Measurements from ENCODE around the gene CDC45. TPM values are rescaled to one million over a fixed set of nuclear protein-coding genes. Genes with fewer than 3 reads are reported as not detected.

Gene CDC45
- total RNA-seq, 4 donors from 2014 or later: 0.39 to 3.9 (median 2.0) TPM

DNA sequence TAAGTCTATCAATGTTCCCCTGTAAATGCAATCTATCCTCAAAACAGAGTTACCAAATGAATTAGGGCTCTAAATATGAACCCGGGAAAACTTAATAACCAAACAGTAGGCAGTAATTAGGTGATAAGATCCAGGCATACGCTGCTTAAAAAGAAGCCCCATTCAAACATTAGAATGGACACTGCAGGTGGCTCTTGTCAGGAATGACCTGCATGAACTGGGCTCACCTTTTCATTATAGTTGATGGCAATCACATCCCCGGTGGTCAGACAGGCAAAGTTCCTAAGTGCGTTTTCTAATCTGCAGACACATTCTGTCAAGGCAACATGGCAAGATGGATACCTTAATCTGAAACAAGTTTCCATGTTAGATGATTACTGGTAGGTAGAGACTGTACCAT, 14.7 kb upstream of the CDC45 start:
- no peak overlapping the region for H3K4me3 ChIP-seq (ENCODE audit: low read depth, poor library complexity, severe bottlenecking)
- no peak for DNase-seq (ENCODE audit: low spot score in 2 of 2)
- WGBS, 2 donors: 87 to 94% methylated on average over 4 of the region's 4 CpGs
- no peak for TF ChIP-seq POLR2A (IDR thresholded peaks at IDR 0.05)
- TF ChIP-seq, protein P1, sequence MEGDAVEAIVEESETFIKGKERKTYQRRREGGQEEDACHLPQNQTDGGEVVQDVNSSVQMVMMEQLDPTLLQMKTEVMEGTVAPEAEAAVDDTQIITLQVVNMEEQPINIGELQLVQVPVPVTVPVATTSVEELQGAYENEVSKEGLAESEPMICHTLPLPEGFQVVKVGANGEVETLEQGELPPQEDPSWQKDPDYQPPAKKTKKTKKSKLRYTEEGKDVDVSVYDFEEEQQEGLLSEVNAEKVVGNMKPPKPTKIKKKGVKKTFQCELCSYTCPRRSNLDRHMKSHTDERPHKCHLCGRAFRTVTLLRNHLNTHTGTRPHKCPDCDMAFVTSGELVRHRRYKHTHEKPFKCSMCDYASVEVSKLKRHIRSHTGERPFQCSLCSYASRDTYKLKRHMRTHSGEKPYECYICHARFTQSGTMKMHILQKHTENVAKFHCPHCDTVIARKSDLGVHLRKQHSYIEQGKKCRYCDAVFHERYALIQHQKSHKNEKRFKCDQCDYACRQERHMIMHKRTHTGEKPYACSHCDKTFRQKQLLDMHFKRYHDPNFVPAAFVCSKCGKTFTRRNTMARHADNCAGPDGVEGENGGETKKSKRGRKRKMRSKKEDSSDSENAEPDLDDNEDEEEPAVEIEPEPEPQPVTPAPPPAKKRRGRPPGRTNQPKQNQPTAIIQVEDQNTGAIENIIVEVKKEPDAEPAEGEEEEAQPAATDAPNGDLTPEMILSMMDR (IDR thresholded peaks at IDR 0.05): no peak
- intact Hi-C loops (cut with DNase I; ENCODE audit: low total_unique reads): no loop called here

- TF ChIP-seq, protein P1 (IDR thresholded peaks at IDR 0.05): no peak
- no peak for TF ChIP-seq POLR2A (IDR thresholded peaks at IDR 0.05)
Measured at GRCh38 chr22:19466126-19466716, 13.5 kb upstream of the CDC45 start.

DNA sequence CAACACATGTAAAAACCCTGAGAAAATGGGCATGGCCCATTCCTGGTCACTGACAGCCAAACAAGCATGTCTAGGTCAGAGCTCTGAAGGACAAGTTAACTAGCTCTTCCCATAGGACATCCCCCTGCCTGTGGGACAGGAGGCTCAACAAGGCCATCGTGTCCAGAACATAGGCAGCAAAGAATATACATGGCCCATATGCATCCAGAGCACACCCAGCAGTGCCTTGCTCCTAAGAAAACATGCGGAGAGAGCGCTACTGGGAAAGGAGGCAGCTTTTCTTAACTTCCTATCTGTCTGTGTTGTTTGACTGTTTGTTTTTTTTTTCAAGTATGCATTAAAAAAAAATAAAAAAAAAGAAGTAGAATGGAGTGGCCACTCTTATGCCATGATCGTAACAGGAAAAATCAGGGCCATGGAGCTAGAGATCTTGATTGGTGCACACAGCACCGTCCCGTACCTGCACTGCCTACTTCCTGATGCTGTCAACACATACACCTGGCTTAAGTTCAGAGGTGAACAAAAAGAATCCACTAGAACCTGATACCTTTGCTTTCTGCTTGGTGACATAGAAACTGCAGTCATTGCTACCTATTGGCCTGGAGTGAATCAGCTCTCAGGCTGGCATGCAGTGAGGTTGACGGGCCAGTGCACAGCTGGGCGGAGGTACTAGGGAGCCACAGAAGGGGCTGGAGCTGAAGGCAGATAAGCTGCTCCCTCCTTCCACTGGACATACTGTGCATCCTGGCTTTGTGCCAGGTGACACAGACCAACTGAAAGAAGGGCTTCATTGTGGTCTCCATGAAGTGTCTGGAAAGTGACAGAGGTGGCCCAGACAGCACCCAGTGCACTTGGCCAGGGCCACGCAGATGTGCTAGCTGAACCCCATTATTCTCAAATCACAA, 12.6 kb upstream of the CDC45 start:
- no peak for TF ChIP-seq POLR2A (IDR thresholded peaks at IDR 0.05)
- TF ChIP-seq, protein P1 (IDR thresholded peaks at IDR 0.05): no peak
- no peak for DNase-seq (ENCODE audit: low spot score in 2 of 2)
- 96 to 98% methylated on average over 9 of the region's 9 CpGs for WGBS, 2 donors
- intact Hi-C loops (cut with DNase I; ENCODE audit: low total_unique reads): no loop called here
- H3K4me3 ChIP-seq (ENCODE audit: low read depth, poor library complexity, severe bottlenecking): no peak overlapping the region

More at GRCh38 chr22:19466126-19466716, 13.5 kb upstream of the CDC45 start:
- WGBS, 2 donors: 65 to 66% methylated on average over 14 of the region's 14 CpGs
- DNase-seq (ENCODE audit: low spot score in 2 of 2): no peak
- intact Hi-C loops (cut with DNase I; ENCODE audit: low total_unique reads): no loop called here
- H3K4me3 ChIP-seq (ENCODE audit: low read depth, poor library complexity, severe bottlenecking): no peak overlapping the region

DNA sequence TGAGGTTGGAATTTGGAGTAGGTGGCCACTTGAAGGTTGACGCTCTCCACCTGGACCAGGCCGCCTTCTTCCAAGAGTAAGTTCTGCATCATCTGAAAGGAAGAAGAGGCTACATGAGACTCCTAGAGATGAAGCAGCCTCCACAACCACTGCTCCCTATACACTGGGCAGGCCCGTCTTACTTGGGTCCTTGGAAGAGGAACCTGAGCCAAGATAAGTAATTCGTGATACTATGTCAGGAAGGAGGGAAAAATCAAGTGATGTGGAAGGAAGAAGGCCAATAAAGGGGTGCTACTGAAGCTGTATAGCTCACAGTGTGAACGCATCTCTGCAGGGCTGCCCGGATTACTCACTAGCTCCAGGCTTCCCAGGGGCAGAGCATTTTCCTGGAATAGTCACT, 11.8 kb upstream of the CDC45 start:
- no peak overlapping the region for H3K4me3 ChIP-seq (ENCODE audit: low read depth, poor library complexity, severe bottlenecking)
- no peak for DNase-seq (ENCODE audit: low spot score in 2 of 2)
- no peak for TF ChIP-seq POLR2A (IDR thresholded peaks at IDR 0.05)
- TF ChIP-seq, protein P1 (IDR thresholded peaks at IDR 0.05): no peak
- 91 to 97% methylated on average over 6 of the region's 6 CpGs for WGBS, 2 donors
- intact Hi-C loops (cut with DNase I; ENCODE audit: low total_unique reads): no loop called here

GRCh38 chr22:19469421-19469820, 10.3 kb upstream of the CDC45 start:
- intact Hi-C loops (cut with DNase I; ENCODE audit: low total_unique reads): no loop called here
- DNase-seq (ENCODE audit: low spot score in 2 of 2): no peak
- no peak for TF ChIP-seq POLR2A (IDR thresholded peaks at IDR 0.05)
- TF ChIP-seq, protein P1 (IDR thresholded peaks at IDR 0.05): no peak
- WGBS, 2 donors: 93 to 94% methylated on average over 7 of the region's 7 CpGs
- no peak overlapping the region for H3K4me3 ChIP-seq (ENCODE audit: low read depth, poor library complexity, severe bottlenecking)
